Memory B cell (primary cell): Measurements from ENCODE around the gene PXYLP1.
A peak's percentile ranks its signal among the peaks of the same experiment; 100 is the strongest.
"Not testable (repeated sequence)": the region's sequence is repeated elsewhere in the genome, so short reads cannot be mapped to it uniquely, and the experiment has no call there.

Source experiments
- ATAC-seq: fragments of 150-1000 bp; cut with Tn5 transposase; 2 replicates; pipeline ENCODE4 v1.10.0; 2021; ENCODE audit warnings: low read depth, mild to moderate bottlenecking, moderate library complexity
- DNase-seq, 2 donors: peaks; one replicate each; pipeline ENCODE4 v3.0.0; 2022; ENCODE audit warnings: low spot score in 2 of 2
- H3K27ac Mint-ChIP-seq: one replicate; pipeline ENCODE4 v1.8.0; 2022; ENCODE audit warnings: mild to moderate bottlenecking, moderate library complexity, mixed read lengths
- H3K27me3 Mint-ChIP-seq: one replicate; pipeline ENCODE4 v1.8.0; 2022; ENCODE audit warnings: mixed read lengths
- H3K36me3 Mint-ChIP-seq: one replicate; pipeline ENCODE4 v1.8.0; 2022; ENCODE audit warnings: mild to moderate bottlenecking, mixed read lengths
- H3K4me1 Mint-ChIP-seq: one replicate; pipeline ENCODE4 v1.8.0; 2022; ENCODE audit warnings: mixed read lengths
- H3K4me3 Mint-ChIP-seq: one replicate; pipeline ENCODE4 v1.8.0; 2022; ENCODE audit warnings: mild to moderate bottlenecking, moderate library complexity, mixed read lengths
- H3K9me3 Mint-ChIP-seq: one replicate; pipeline ENCODE4 v1.8.0; 2022; ENCODE audit warnings: mixed read lengths

PXYLP1 gene, protein sequence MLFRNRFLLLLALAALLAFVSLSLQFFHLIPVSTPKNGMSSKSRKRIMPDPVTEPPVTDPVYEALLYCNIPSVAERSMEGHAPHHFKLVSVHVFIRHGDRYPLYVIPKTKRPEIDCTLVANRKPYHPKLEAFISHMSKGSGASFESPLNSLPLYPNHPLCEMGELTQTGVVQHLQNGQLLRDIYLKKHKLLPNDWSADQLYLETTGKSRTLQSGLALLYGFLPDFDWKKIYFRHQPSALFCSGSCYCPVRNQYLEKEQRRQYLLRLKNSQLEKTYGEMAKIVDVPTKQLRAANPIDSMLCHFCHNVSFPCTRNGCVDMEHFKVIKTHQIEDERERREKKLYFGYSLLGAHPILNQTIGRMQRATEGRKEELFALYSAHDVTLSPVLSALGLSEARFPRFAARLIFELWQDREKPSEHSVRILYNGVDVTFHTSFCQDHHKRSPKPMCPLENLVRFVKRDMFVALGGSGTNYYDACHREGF

DNA sequence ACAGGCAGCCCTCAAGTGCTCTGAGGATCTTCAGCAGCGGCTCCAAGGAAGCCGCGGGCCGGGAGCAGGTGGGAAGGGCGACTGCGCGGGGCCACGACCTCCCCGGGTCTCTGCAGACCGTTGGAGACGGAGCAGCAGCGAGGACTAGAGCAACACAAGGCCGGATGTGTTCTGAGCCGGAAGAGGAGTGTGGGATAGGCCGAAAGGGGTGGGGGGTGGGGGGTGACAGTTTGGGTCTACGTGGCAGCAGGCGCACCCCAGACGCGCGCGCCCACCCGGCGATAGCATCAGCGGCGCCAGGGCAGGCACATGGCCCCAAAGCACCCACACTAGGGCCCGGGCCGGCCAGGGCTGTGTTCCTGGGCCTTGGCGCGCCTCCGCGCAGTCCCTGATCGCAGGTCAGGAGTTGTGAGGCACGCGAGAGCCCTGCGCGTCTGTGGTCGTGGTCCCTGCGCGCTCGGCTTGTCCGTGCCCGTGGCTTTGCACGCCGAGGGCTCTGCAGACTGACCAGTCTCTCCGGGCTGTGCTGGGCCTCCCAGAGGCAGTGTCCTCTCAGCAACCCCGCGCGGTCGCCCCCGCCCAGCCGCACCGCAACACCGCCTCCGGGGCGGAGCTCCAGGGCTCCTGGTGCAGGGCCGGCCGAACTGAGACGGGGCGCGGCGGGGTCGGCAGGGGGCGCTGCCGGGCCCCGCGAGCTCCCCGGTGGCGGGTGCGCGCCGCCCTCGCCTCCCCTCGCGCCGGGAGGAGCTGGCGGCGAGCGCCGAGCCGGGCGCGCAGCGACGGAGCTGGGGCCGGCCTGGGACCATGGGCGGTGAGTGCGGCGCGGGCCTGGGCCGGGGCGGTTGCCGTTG lies at the start of gene PXYLP1:
Gene PXYLP1 (plus strand): TSS at position 725 of the 851 bp plus-strand sequence. CDS start 28,351 bp downstream, outside the sequence.
- Mint-ChIP-seq H3K27me3 (no peaks in the 10 kb centered on the region), H3K4me1 (peaks cover 15% of the 10 kb centered on the region), H3K9me3 (no peaks in the 10 kb centered on the region), H3K4me3 (peak within 1 kb of the TSS; percentile 96), H3K27ac (peak within 1 kb of the TSS; percentile 95), H3K36me3 (no peaks in the 10 kb centered on the region)
- DNase-seq (peak; percentile 87), ATAC-seq (peak; percentile 92)

DNA sequence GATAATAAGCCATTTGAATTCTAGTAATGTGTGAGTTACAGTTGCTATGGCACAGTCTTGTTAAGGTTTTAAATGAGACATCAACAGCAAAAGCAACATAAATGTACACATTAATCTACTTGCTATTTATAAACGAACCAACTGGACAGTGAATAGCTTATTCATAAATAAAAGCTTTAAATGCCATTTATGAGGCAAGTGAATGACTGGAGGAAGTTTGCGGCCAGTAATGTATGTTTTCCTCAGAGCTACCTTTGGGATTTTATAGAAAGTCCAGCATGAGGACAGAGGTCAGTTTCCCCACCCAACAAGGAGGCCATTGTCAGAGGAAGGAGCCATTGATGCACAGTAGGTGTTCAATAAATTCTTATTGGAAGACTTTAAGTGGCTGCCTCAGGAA lies 48.0 kb upstream of the PXYLP1 start:
- Mint-ChIP-seq H3K27ac (no peak overlapping the region), H3K27me3 (peaks cover 5% of the 10 kb centered on the region), H3K9me3 (peaks cover 7% of the 10 kb centered on the region), H3K4me1 (no peaks in the 10 kb centered on the region), H3K4me3 (no peak overlapping the region), H3K36me3 (no peaks in the 10 kb centered on the region)
- DNase-seq (no peak), ATAC-seq (no peak)

DNA sequence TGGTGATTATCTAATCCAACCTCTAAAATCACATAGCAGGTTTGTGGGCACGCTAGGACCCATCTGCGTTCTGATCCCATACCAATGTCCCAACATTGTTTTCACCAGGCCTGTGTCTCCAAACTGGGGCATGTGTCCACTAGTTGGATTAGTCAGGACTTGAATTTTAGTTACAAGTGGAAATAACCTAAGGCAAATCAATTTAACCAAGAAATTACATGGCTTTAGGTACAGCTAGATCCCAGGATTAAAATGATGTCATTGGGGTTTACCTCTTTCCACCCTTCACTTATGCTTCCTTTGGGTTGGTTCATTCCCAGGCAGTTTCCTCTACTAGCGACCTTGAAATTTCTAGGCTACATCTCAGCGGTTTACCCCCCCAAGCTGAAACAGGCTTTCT lies 47.2 kb upstream of the PXYLP1 start:
- Mint-ChIP-seq H3K36me3 (no peaks in the 10 kb centered on the region), H3K4me1 (no peaks in the 10 kb centered on the region), H3K4me3 (no peak overlapping the region), H3K9me3 (peaks cover 6% of the 10 kb centered on the region), H3K27me3 (peaks cover 5% of the 10 kb centered on the region), H3K27ac (no peak overlapping the region)
- ATAC-seq (no peak), DNase-seq (no peak)

DNA sequence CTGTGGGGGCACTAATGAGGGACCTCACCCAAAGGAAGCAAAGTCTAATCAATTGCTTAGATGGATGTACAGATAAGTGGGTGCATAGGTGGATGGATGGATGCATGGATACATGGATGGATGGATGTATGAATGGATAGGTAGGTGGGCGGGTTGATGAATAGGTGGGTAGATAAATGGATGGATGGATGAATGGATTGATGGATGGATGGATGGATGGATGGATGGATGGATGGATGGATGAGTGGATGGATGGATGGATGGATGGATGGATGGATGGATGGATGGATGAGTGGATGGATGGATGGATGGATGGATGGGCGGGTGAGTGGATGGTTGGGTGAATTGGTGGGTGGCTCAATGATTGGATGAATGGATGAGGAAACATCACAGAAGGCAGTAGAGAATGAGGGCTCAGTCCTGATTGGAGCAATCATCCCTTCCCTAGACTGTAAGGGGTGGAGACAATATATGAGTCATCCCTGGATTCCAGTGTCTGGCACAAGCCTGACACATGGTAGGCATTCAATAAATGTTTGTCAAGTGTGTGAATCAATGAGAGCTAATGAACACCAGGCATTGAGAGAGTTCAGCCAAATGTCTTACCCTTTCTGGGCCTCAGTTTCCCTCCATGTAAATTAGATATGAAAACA lies 40.4 kb upstream of the PXYLP1 start:
- H3K27me3 Mint-ChIP-seq = peaks cover 12% of the 10 kb centered on the region
- H3K4me1 Mint-ChIP-seq = peaks cover 9% of the 10 kb centered on the region
- H3K36me3 Mint-ChIP-seq = peaks cover 3% of the 10 kb centered on the region
- H3K9me3 Mint-ChIP-seq = peaks cover 5% of the 10 kb centered on the region
- DNase-seq (no peak), ATAC-seq (no peak)
- H3K4me3 Mint-ChIP-seq = no peak overlapping the region
- H3K27ac Mint-ChIP-seq = no peak overlapping the region

DNA sequence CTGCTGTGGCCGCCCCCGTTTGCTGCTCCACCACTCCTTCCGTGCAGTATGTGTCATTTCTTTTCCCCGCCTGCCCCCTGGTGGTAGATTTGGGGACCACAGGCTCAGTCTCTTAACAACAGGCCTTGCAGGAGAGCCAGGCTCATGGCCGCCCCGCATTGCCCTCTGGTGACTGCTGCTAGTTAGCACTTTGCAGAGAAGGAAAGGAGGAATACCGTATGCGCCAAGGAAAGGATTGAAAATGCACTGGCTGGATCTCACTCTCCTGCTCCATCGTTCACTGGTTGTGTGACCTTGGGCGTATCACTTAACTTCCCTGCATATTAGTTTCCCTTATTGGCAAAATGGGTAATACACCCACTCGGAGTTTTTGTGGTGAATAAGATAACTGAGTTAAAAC lies 39.3 kb upstream of the PXYLP1 start:
- ATAC-seq (peak; percentile 100), DNase-seq (peak; percentile 97 to 98)
- Mint-ChIP-seq H3K4me3 (no peak overlapping the region), H3K36me3 (peaks cover 3% of the 10 kb centered on the region), H3K4me1 (peaks cover 9% of the 10 kb centered on the region), H3K27ac (no peak overlapping the region), H3K27me3 (peaks cover 13% of the 10 kb centered on the region), H3K9me3 (peaks cover 5% of the 10 kb centered on the region)

DNA sequence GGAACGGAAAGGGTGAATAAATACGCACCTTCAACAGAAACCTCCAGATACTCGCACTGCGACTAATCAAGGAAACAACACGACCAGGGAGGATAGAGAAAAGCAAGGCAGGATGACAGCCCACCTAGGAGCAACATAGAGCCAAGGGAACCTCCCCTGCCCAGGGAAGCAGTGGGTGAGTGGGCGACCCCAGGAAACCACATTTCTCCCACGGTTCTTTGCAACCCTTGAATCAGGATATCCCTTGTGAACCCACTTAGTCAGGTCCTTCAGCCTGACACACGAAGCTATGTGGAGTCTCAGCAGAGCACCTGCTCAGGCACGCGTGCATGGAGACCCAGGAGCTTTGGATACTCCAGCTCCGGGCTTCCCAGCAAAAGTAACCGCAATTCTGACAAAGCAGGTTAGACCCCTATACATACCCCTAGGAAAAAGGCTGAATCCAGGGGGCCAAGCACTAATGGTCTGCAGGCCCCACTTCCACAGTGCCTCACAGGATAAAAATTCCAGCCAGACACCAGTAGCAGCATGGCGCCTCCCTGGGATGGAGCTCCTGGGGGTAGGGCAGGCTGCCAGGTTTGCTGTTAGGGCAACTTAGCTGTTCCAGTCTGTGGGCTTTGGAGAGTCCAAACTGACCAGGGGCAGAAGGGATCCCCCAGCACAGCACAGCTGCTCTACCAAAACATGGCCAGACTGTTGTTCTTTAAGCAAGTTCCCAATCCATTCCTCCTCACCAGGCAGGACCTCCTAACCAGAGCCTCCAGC lies 38.4 kb upstream of the PXYLP1 start:
- H3K9me3 Mint-ChIP-seq = peaks cover 5% of the 10 kb centered on the region

DNA sequence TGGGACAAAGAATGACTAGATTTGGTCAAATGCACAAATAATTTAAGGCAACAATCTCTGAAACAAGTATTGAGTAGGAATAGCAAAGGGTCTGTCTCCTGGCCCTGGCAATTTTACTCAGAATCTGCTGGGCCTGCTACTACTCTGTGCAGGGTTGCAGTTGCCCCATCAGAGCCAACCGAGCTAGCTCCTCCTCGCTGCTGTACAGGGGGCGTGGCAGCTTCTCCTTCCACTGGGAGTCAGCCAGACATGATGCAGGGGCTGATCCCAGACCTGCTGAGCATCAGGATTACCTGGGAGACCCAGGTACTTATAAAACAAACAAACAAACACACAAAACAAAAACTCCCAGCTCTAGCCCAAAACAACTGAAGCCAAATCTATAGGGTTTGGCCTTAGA lies 30.5 kb upstream of the PXYLP1 start:
- ATAC-seq (no peak), DNase-seq (no peak)
- Mint-ChIP-seq H3K27ac (no peak overlapping the region), H3K4me1 (no peaks in the 10 kb centered on the region), H3K27me3 (peaks cover 10% of the 10 kb centered on the region), H3K4me3 (no peak overlapping the region), H3K9me3 (no peaks in the 10 kb centered on the region), H3K36me3 (no peaks in the 10 kb centered on the region)

More for the DNA sequence above, 38.4 kb upstream of the PXYLP1 start:
- DNase-seq (no peak), ATAC-seq (no peak)
- peaks cover 9% of the 10 kb centered on the region for H3K4me1 Mint-ChIP-seq
- H3K27me3 Mint-ChIP-seq = peaks cover 13% of the 10 kb centered on the region
- H3K27ac Mint-ChIP-seq = no peak overlapping the region
- H3K4me3 Mint-ChIP-seq = no peak overlapping the region
- H3K36me3 Mint-ChIP-seq = peaks cover 3% of the 10 kb centered on the region

DNA sequence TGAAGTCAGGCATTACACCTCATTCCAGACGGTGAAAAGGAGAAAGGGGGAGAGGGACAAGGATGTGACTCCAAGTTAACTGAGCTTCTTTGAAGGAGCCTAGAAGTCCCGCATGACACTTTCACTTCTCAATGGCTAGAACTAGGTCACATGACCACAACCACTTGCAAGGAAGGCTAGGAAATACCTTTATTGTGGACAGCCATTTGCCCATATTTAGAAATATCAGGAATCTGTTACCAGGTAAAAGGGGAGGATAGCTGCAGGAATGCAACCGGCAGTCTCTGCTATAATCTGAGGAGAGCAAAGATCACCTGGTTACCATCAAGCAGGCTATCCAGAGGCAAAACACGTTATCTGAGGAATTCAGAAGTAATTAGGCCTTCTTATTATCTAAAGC lies 28.9 kb upstream of the PXYLP1 start:
- Mint-ChIP-seq H3K9me3 (no peaks in the 10 kb centered on the region), H3K36me3 (no peaks in the 10 kb centered on the region), H3K4me1 (no peaks in the 10 kb centered on the region), H3K27ac (no peak overlapping the region), H3K4me3 (no peak overlapping the region), H3K27me3 (peaks cover 12% of the 10 kb centered on the region)
- no peak for DNase-seq
- ATAC-seq = no peak

DNA sequence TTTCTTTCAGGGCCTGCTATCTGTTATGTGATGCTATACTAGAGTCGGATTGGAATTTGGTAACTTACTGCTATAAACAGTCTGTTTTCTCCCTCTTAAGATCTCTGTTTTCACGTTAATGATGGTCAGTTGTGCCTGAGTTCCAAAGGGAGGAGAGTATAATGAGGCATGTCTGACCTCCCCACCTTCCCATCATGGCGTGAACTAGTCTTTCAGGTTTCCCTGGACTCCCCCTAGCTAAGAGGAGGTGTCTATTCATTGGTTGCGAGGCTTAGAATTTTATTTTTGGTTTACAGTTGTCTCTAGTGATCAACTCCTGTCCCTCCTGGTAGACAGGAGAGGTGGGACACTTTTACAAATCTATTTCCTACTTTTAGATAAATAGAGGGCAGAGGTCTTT lies 27.8 kb upstream of the PXYLP1 start:
- Mint-ChIP-seq H3K4me3 (no peak overlapping the region), H3K4me1 (no peaks in the 10 kb centered on the region), H3K36me3 (no peaks in the 10 kb centered on the region), H3K27ac (no peak overlapping the region), H3K9me3 (no peaks in the 10 kb centered on the region), H3K27me3 (peaks cover 12% of the 10 kb centered on the region)
- DNase-seq = no peak
- no peak for ATAC-seq

DNA sequence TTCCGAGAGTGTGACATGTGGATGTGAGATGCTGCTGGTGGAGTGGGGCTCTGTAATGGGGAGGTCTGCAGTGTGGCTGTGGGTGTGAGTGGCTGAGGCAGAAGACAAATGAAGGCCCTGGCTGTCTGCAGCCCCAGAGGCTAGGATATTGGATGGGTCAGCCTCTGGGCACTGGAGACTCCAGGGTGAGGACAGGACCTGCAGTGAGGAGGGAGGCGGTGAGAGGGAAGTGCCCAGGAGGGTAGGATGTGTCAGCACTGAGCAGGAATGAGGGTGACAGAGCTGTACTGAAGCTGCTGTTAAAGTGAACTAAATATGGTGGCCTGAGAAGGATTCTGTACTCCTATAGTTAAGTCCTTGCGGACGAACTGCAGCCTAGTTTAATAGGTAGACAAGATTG lies 27.3 kb upstream of the PXYLP1 start:
- no peaks in the 10 kb centered on the region for H3K36me3 Mint-ChIP-seq
- H3K4me1 Mint-ChIP-seq = no peaks in the 10 kb centered on the region
- no peak overlapping the region for H3K4me3 Mint-ChIP-seq
- peaks cover 12% of the 10 kb centered on the region for H3K27me3 Mint-ChIP-seq
- H3K27ac Mint-ChIP-seq = no peak overlapping the region
- H3K9me3 Mint-ChIP-seq = no peaks in the 10 kb centered on the region
- no peak for DNase-seq
- ATAC-seq = no peak

DNA sequence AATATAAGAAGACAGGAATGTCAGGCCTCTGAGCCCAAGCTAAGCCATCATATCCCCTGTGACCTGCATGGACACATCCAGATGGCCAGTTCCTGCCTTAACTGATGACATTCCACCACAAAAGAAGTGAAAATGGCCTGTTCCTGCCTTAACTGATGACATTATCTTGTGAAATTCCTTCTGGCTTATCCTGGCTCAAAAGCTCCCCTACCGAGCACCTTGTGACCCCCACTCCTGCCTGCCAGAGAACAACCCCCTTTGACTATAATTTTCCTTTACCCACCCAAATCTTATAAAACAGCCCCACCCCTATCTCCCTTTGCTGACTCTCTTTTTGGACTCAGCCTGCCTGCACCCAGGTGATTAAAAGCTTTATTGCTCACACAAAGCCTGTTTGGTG lies 20.3 kb upstream of the PXYLP1 start:
- not testable (repeated sequence) for DNase-seq, H3K27ac Mint-ChIP-seq, H3K9me3 Mint-ChIP-seq, H3K4me3 Mint-ChIP-seq, H3K27me3 Mint-ChIP-seq, ATAC-seq, H3K36me3 Mint-ChIP-seq, H3K4me1 Mint-ChIP-seq

DNA sequence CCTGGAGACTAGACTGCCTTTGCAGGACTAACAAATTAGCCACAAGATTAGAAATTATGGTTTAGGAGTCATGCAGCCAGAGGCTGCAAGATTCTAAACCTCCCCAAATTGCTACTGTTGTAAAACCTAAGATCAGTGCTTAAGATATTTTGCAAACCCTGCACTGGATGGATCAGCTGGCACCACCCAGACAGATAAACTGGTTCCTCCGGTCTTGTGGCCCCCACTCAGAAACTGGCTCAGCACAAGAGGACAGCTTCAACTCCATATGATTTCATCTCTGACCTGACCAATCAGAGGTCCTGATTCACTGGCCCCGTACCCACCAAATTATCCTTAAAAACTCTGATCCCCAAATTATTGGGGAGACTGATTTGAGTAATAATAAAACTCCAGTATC lies 19.5 kb upstream of the PXYLP1 start:
- Mint-ChIP-seq H3K9me3 (no peaks in the 10 kb centered on the region), H3K27me3 (peaks cover 6% of the 10 kb centered on the region), H3K4me3 (no peak overlapping the region), H3K4me1 (no peaks in the 10 kb centered on the region), H3K27ac (no peak overlapping the region), H3K36me3 (no peaks in the 10 kb centered on the region)
- ATAC-seq (no peak), DNase-seq (no peak)

DNA sequence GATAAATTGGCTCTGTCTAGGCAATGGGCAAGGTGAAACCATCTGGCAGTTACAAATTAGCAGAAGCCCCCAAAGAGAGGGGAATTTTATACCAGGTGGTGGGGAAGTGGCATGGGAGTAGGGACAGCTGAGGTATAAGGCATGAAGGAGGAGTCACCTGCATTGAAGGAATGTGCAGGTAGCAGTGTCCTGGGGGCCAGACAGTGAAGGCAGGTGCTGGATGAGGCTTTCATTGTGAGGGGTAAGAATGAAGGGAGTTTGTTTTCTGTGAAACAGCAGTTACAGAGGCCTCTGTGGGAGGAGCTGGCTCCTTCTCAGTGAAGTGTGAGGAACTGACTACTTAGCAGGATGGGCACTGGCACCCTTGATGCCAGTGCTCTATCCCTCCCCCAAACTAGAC lies 19.1 kb upstream of the PXYLP1 start:
- no peaks in the 10 kb centered on the region for H3K9me3 Mint-ChIP-seq
- ATAC-seq (no peak), DNase-seq (no peak)
- H3K4me1 Mint-ChIP-seq = no peaks in the 10 kb centered on the region
- H3K36me3 Mint-ChIP-seq = no peaks in the 10 kb centered on the region
- peaks cover 9% of the 10 kb centered on the region for H3K27me3 Mint-ChIP-seq
- no peak overlapping the region for H3K4me3 Mint-ChIP-seq
- no peak overlapping the region for H3K27ac Mint-ChIP-seq
